HepG2 (cell line): ENCODE measurements around the gene RNPS1. TPM values are rescaled to one million over a fixed set of nuclear protein-coding genes. Genes with fewer than 3 reads are reported as not detected.

Experiments
- ATAD3A ChIP-seq: sonication (generic); formaldehyde crosslinking; IDR thresholded peaks from 2 replicates; pipeline ENCODE4 v1.4.0; 2020; ENCODE audit warnings: missing genetic modification reagents
- CBX5 ChIP-seq: sonication (generic); formaldehyde crosslinking; IDR thresholded peaks from 2 replicates; pipeline ENCODE4 v1.4.0; 2020; ENCODE audit warnings: missing genetic modification reagents, borderline replicate concordance
- EED ChIP-seq: sonication (generic); formaldehyde crosslinking; IDR thresholded peaks from 2 replicates; pipeline ENCODE4 v1.5.0; 2020; ENCODE audit warnings: mild to moderate bottlenecking, missing genetic modification reagents
- IRF2 ChIP-seq: IDR thresholded peaks from 2 replicates; pipeline ENCODE4 v1.6.1; 2018; ENCODE audit warnings: missing genetic modification reagents, missing compliant biosample characterization
- JARID2 ChIP-seq: sonication (generic); formaldehyde crosslinking; IDR thresholded peaks from 2 replicates; pipeline ENCODE4 v1.8.1; 2023; ENCODE audit warnings: missing genetic modification reagents, inconsistent platforms; ENCODE audit not compliant: insufficient replicate concordance
- KDM4B ChIP-seq: sonication (generic); formaldehyde crosslinking; IDR thresholded peaks from 2 replicates; pipeline ENCODE4 v1.4.0; 2020; ENCODE audit warnings: missing genetic modification reagents
- KMT2B ChIP-seq: IDR thresholded peaks from 2 replicates; pipeline ENCODE4 v1.6.1; 2016; ENCODE audit warnings: missing genetic modification reagents, missing compliant biosample characterization
- NFATC3 ChIP-seq: sonication (generic); formaldehyde crosslinking; IDR thresholded peaks from 2 replicates; pipeline ENCODE4 v1.5.1; 2020; ENCODE audit warnings: mild to moderate bottlenecking, missing genetic modification reagents
- RAD21 ChIP-seq: fragments of 450-650 bp; formaldehyde crosslinking; IDR thresholded peaks from 2 replicates; pipeline ENCODE4 v1.5.0; 2020; ENCODE audit warnings: mild to moderate bottlenecking
- REST ChIP-seq, 2 experiments: IDR thresholded peaks; 2 replicates each; pipeline ENCODE4 v1.6.1; 2011 to 2012; ENCODE audit warnings: low read length in 2 of 2, borderline replicate concordance in 1 of 2, low read depth in 1 of 2, mild to moderate bottlenecking in 1 of 2, moderate library complexity in 1 of 2
- REXO4 ChIP-seq: sonication (generic); formaldehyde crosslinking; IDR thresholded peaks from 2 replicates; pipeline ENCODE4 v1.8.0; 2022; ENCODE audit warnings: missing genetic modification reagents, mild to moderate bottlenecking, borderline replicate concordance
- SMAD9 ChIP-seq: sonication (generic); formaldehyde crosslinking; IDR thresholded peaks from 2 replicates; pipeline ENCODE4 v1.5.1; 2020; ENCODE audit warnings: mild to moderate bottlenecking, missing genetic modification reagents
- SOX5 ChIP-seq: IDR thresholded peaks from 2 replicates; pipeline ENCODE4 v1.6.1; 2016; ENCODE audit warnings: borderline replicate concordance
- TAF15 ChIP-seq: fragments of 200-400 bp; formaldehyde crosslinking; IDR thresholded peaks from one replicate; pipeline ENCODE4 v1.6.1; 2018; ENCODE audit warnings: mild to moderate bottlenecking, low read depth, low read length; ENCODE audit not compliant: poor library complexity, severe bottlenecking
- ZMYM2 ChIP-seq: sonication (generic); formaldehyde crosslinking; IDR thresholded peaks from 2 replicates; pipeline ENCODE4 v1.8.0; 2022; ENCODE audit warnings: mild to moderate bottlenecking, missing genetic modification reagents
- ZNF317 ChIP-seq: sonication (generic); formaldehyde crosslinking; IDR thresholded peaks from 2 replicates; pipeline ENCODE4 v1.5.0; 2020; ENCODE audit warnings: mild to moderate bottlenecking, missing genetic modification reagents
- ZNF598 ChIP-seq: sonication (generic); formaldehyde crosslinking; IDR thresholded peaks from 2 replicates; pipeline ENCODE4 v1.5.1; 2020; ENCODE audit warnings: mild to moderate bottlenecking, missing genetic modification reagents, borderline replicate concordance
- ZNF773 ChIP-seq: sonication (generic); formaldehyde crosslinking; IDR thresholded peaks from 2 replicates; pipeline ENCODE4 v1.4.0; 2020; ENCODE audit warnings: missing genetic modification reagents, borderline replicate concordance
- polyA plus RNA-seq, 8 experiments: library from polyadenylated mRNA; depleted of rRNA in 3 of 8; stranded (reverse) in 7 of 8; unstranded in 1 of 8; fragments of >200 nt; fragmentation: Illumina TruSeq in 4 of 8; extraction: Trizol in 4 of 8; gene quantifications; 2 replicates each; pipeline versions ENCODE4 v1.2.1 to v1.2.3, GENCODE V29; 2011 to 2016; ENCODE audit warnings: low read depth in 4 of 8, missing spikeins in 1 of 8, mixed read lengths in 1 of 8; ENCODE audit not compliant: insufficient read depth in 1 of 8
- total RNA-seq, 5 experiments: library from RNA; depleted of rRNA; stranded (reverse); fragments of >200 nt; fragmentation: Illumina TruSeq; extraction: Trizol; gene quantifications; 2 replicates each; pipeline ENCODE4 v1.2.3, GENCODE V29; 2016; ENCODE audit warnings: low read depth in 1 of 5
- TF ChIP-seq, protein P1 (sequence below): sonication (generic); formaldehyde crosslinking; IDR thresholded peaks from 2 replicates; pipeline ENCODE4 v1.4.0; 2020; ENCODE audit warnings: missing genetic modification reagents, borderline replicate concordance
- TF ChIP-seq, protein P2 (sequence below): sonication (generic); formaldehyde crosslinking; IDR thresholded peaks from 2 replicates; pipeline ENCODE4 v1.4.0; 2020; ENCODE audit warnings: mild to moderate bottlenecking, missing genetic modification reagents

Gene RNPS1
- total and polyA plus RNA-seq, 2 of the 13 experiments (the other 11 are each of a cell fraction or from before 2014, with no cell fraction given) = 126 to 133 TPM

GRCh38 chr16:2223221-2223941 lies 44.5 kb downstream of the RNPS1 start, which contains the start of gene E4F1 (continued):
- TF ChIP-seq ZMYM2 (CRISPR knock-in tag) (0 out of 2 replicates have a peak, but pooled peaks have one; percentile 52), KDM4B (CRISPR knock-in tag) (no peak), EED (CRISPR knock-in tag) (peak; percentile 77; the same call in 1 of the 2 replicates), REXO4 (CRISPR knock-in tag) (no peak), SOX5 (CRISPR knock-in tag) (no peak; the same call in 1 of the 2 replicates), REST (IDR thresholded peaks at IDR 0.05; ENCODE audit: borderline replicate concordance in 1 of 2, low read depth in 1 of 2, low read length in 2 of 2) (no peak; a peak in 1 of 4 replicates), SMAD9 (CRISPR knock-in tag) (no peak), ATAD3A (CRISPR knock-in tag) (no peak), ZNF773 (CRISPR knock-in tag) (no peak; the same call in 1 of the 2 replicates), IRF2 (CRISPR knock-in tag) (peak; percentile 67; the same call in 1 of the 2 replicates), KMT2B (CRISPR knock-in tag) (no peak; the same call in 1 of the 2 replicates), CBX5 (CRISPR knock-in tag) (peak; percentile 57; the same call in 1 of the 2 replicates), ZNF598 (CRISPR knock-in tag) (no peak), NFATC3 (CRISPR knock-in tag) (peak; percentile 63; the same call in 1 of the 2 replicates), TAF15 (no peak), RAD21 (CRISPR knock-in tag) (no peak), JARID2 (no peak), ZNF317 (CRISPR knock-in tag) (peak; percentile 28; the same call in 1 of the 2 replicates)
- TF ChIP-seq, protein P1, sequence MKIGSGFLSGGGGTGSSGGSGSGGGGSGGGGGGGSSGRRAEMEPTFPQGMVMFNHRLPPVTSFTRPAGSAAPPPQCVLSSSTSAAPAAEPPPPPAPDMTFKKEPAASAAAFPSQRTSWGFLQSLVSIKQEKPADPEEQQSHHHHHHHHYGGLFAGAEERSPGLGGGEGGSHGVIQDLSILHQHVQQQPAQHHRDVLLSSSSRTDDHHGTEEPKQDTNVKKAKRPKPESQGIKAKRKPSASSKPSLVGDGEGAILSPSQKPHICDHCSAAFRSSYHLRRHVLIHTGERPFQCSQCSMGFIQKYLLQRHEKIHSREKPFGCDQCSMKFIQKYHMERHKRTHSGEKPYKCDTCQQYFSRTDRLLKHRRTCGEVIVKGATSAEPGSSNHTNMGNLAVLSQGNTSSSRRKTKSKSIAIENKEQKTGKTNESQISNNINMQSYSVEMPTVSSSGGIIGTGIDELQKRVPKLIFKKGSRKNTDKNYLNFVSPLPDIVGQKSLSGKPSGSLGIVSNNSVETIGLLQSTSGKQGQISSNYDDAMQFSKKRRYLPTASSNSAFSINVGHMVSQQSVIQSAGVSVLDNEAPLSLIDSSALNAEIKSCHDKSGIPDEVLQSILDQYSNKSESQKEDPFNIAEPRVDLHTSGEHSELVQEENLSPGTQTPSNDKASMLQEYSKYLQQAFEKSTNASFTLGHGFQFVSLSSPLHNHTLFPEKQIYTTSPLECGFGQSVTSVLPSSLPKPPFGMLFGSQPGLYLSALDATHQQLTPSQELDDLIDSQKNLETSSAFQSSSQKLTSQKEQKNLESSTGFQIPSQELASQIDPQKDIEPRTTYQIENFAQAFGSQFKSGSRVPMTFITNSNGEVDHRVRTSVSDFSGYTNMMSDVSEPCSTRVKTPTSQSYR (CRISPR knock-in tag) = no peak
- TF ChIP-seq, protein P2, sequence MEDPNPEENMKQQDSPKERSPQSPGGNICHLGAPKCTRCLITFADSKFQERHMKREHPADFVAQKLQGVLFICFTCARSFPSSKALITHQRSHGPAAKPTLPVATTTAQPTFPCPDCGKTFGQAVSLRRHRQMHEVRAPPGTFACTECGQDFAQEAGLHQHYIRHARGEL = no peak
